Measurements from ENCODE around the gene CATSPER3. TPM values are rescaled to one million over a fixed set of nuclear protein-coding genes. Genes with fewer than 3 reads are reported as not detected.

The CATSPER3 gene
- total and polyA plus RNA-seq, 2 of the 13 experiments (the other 11 are each of a cell fraction or from before 2014, with no cell fraction given), result 0.33 to 0.37 TPM

- TF ChIP-seq MYPOP (CRISPR knock-in tag; IDR thresholded peaks at IDR 0.05), result peak; percentile 92
- no peak for TF ChIP-seq HNRNPL (IDR thresholded peaks at IDR 0.05; ENCODE audit: low read depth, low read length)
- no peak for TF ChIP-seq YY1 (IDR thresholded peaks at IDR 0.05; ENCODE audit: insufficient read depth, insufficient replicate concordance, low read depth, low read length)
- TF ChIP-seq CERS6 (CRISPR knock-in tag; IDR thresholded peaks at IDR 0.05), result 0 out of 2 replicates have a peak, but pooled peaks have one; percentile 37
- TF ChIP-seq ZNF331 (CRISPR knock-in tag; IDR thresholded peaks at IDR 0.05), result 0 out of 2 replicates have a peak, but pooled peaks have one; percentile 25
- no peak for TF ChIP-seq ZNF784 (CRISPR knock-in tag; IDR thresholded peaks at IDR 0.05; ENCODE audit: borderline replicate concordance)
- no peak for TF ChIP-seq ZIK1 (CRISPR knock-in tag; IDR thresholded peaks at IDR 0.05; ENCODE audit: borderline replicate concordance, low read depth)
- TF ChIP-seq STAG1 (CRISPR knock-in tag; IDR thresholded peaks at IDR 0.05), result no peak
- TF ChIP-seq ZNF350 (CRISPR knock-in tag; IDR thresholded peaks at IDR 0.05; ENCODE audit: borderline replicate concordance, low read depth), result peak; percentile 29; the same call in 1 of the 2 replicates
- TF ChIP-seq CSRNP2 (CRISPR knock-in tag; conservative IDR thresholded peaks at IDR 0.05; ENCODE audit: low read depth), result no peak
- no peak for TF ChIP-seq ZNF281 (CRISPR knock-in tag; IDR thresholded peaks at IDR 0.05; ENCODE audit: borderline replicate concordance)
- no peak for TF ChIP-seq KLF15 (CRISPR knock-in tag; IDR thresholded peaks at IDR 0.05; ENCODE audit: borderline replicate concordance)
- no peak for TF ChIP-seq TBX3 (IDR thresholded peaks at IDR 0.05; ENCODE audit: borderline replicate concordance)
- 0 out of 2 replicates have a peak, but pooled peaks have one; percentile 10 for TF ChIP-seq NCOA2 (CRISPR knock-in tag; IDR thresholded peaks at IDR 0.05)
- TF ChIP-seq PBX3 (CRISPR knock-in tag; IDR thresholded peaks at IDR 0.05; ENCODE audit: borderline replicate concordance), result no peak
These were observed 65.5 kb downstream of the CATSPER3 start (continued) for GRCh38 chr5:135032999-135033861.
